Peyer's patch (tissue), 4 donors: ENCODE results near the gene GIGYF2.

Experiments
- POLR2A ChIP-seq, 2 donors: fragments of 450-650 bp; IDR thresholded peaks; one replicate each; pipeline ENCODE4 v1.5.1; 2017; ENCODE audit warnings: antibody characterized with exemption in 2 of 2, mild to moderate bottlenecking in 2 of 2, moderate library complexity in 2 of 2
- TF ChIP-seq, protein P1 (sequence below), 6 experiments: fragments of 450-650 bp in 4 of 6; fragments of 200-600 bp in 2 of 6; sonication (generic) in 1 of 6; IDR thresholded peaks; one replicate each; pipeline ENCODE4 v1.5.1; 2017 to 2019; ENCODE audit warnings: antibody characterized with exemption in 6 of 6, mild to moderate bottlenecking in 3 of 6, moderate library complexity in 1 of 6

DNA sequence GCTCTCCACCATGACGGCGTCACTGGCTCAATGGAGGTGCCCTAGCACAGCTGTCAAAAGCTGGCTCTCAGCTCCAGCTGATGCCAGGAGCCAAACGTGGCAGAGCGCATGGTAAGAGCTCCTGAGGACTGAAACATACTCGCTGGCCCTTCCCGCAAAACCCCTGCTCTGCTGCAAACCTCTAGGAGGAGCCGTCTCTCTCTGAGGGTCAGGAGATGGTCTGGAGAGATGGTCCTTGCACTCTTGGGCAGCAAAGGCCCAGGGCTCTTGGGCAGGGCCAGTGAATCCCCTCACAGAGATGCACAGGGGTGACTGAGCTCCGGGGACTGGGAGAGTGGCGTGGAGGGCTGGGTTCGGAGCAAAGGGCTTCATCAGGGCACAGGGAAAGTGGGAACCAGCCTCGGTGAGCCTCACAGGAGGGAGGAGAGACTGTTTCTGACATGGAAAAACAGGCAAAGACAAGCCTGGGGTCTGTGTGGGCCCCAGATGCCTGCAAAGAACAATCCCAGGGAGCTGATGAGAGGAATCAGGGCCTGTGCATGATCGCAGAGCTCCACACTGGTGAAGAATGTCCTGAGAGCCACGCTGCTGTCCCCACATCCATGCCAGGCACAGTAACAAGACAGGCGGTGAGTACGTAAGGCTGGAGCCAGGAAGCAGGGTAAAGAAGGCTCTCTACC lies 190.2 kb downstream of the GIGYF2 start:
- TF ChIP-seq, protein P1, sequence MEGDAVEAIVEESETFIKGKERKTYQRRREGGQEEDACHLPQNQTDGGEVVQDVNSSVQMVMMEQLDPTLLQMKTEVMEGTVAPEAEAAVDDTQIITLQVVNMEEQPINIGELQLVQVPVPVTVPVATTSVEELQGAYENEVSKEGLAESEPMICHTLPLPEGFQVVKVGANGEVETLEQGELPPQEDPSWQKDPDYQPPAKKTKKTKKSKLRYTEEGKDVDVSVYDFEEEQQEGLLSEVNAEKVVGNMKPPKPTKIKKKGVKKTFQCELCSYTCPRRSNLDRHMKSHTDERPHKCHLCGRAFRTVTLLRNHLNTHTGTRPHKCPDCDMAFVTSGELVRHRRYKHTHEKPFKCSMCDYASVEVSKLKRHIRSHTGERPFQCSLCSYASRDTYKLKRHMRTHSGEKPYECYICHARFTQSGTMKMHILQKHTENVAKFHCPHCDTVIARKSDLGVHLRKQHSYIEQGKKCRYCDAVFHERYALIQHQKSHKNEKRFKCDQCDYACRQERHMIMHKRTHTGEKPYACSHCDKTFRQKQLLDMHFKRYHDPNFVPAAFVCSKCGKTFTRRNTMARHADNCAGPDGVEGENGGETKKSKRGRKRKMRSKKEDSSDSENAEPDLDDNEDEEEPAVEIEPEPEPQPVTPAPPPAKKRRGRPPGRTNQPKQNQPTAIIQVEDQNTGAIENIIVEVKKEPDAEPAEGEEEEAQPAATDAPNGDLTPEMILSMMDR (IDR thresholded peaks at IDR 0.05), result no peak
- no peak for TF ChIP-seq POLR2A (IDR thresholded peaks at IDR 0.05)
